Measurements from ENCODE around the gene CST5. TPM values are rescaled to one million over a fixed set of nuclear protein-coding genes. Genes with fewer than 3 reads are reported as not detected.
"Not testable (repeated sequence)": the region's sequence is repeated elsewhere in the genome, so short reads cannot be mapped to it uniquely, and the experiment has no call there.

Gene CST5
- total RNA-seq, 5 donors from 2014 or later (not counting 1 experiment from before 2014, with no cell fraction given), result not detected

- DNase-seq (no peak), ATAC-seq (replicated peaks in 1 of 4) (no peak)
- no peaks in the 10 kb centered on the region for H3K36me3 Mint-ChIP-seq
- no peak overlapping the region for H3K4me3 Mint-ChIP-seq
- peaks cover 0 to 5% of the 10 kb centered on the region in 2 donors for H3K27me3 Mint-ChIP-seq
- Histone ChIP-seq H3K27ac (ENCODE audit: low read length) (no peak overlapping the region), H3K9me3 (no peaks in the 10 kb centered on the region), H3K4me3 (ENCODE audit: control insufficient read depth in 1 of 2, extremely low read depth in 1 of 2, low read length in 1 of 2) (no peak overlapping the region), H3K4me1 (ENCODE audit: control insufficient read depth in 1 of 2, extremely low read depth in 1 of 2, insufficient read depth in 2 of 2, low read length in 2 of 2) (no peaks in the 10 kb centered on the region), H3K27me3 (replicated peaks in 1 of 2; ENCODE audit: control insufficient read depth in 2 of 2, extremely low read depth in 1 of 2, insufficient read depth in 2 of 2, low read length in 1 of 2) (peaks cover 0 to 5% of the 10 kb centered on the region in 2 experiments), H3K36me3 (ENCODE audit: control insufficient read depth in 2 of 2, extremely low read depth in 1 of 2, insufficient read depth in 1 of 2, low read length in 1 of 2) (no peaks in the 10 kb centered on the region)
- CTCF ChIA-PET, result no interaction called here
- POLR2A ChIA-PET, result no interaction called here
- no peaks in the 10 kb centered on the region for H3K4me1 Mint-ChIP-seq
- 88% methylated on average over 3 of the region's 5 CpGs for WGBS (ENCODE audit: insufficient coverage)
- H3K9me3 Mint-ChIP-seq, result no peaks in the 10 kb centered on the region
- no peak overlapping the region for H3K27ac Mint-ChIP-seq
Measured at GRCh38 chr20:23856226-23856625, 23.3 kb downstream of the CST5 start.

DNA sequence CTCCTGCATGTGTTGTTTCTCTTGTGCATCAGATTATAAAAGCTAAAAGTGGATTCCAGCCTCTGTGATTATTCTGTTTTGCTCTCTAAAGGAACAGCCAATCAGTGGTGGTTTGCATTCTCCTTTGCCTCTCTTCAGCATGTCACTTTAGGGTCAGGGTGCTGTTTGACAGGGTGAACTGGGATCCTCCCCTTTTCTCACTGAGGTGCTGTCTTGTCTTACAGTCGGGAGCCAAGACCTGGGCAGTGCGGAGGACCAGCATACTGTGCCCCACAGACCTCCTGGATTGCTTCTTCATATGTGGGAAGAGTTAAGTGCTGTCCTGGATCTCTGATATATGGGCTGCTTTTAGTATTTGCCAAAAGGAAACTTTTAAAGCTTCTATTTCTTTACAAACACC is 37.9 kb downstream of the CST5 start:
- ATAC-seq (replicated peaks in 1 of 4) (no peak), DNase-seq (no peak)
- H3K4me1 ChIP-seq (ENCODE audit: control insufficient read depth in 1 of 2, extremely low read depth in 1 of 2, insufficient read depth in 2 of 2, low read length in 2 of 2), result no peaks in the 10 kb centered on the region
- no peaks in the 10 kb centered on the region for H3K4me1 Mint-ChIP-seq
- peaks cover 4 to 12% (median 11%) of the 10 kb centered on the region in 3 donors for H3K9me3 Mint-ChIP-seq
- 40% methylated on average over 1 of the region's 2 CpGs for WGBS (ENCODE audit: insufficient coverage)
- POLR2A ChIA-PET, result no interaction called here
- no peaks in the 10 kb centered on the region for H3K36me3 ChIP-seq (ENCODE audit: control insufficient read depth in 2 of 2, extremely low read depth in 1 of 2, insufficient read depth in 1 of 2, low read length in 1 of 2)
- H3K27me3 Mint-ChIP-seq, result peaks cover 8 to 22% of the 10 kb centered on the region in 2 donors
- CTCF ChIA-PET, result no interaction called here
- H3K4me3 Mint-ChIP-seq, result no peak overlapping the region
- no peaks in the 10 kb centered on the region for H3K36me3 Mint-ChIP-seq
- H3K27ac Mint-ChIP-seq, result no peak overlapping the region
- H3K4me3 ChIP-seq (ENCODE audit: control insufficient read depth in 1 of 2, extremely low read depth in 1 of 2, low read length in 1 of 2), result no peak overlapping the region
- peaks cover 0 to 6% of the 10 kb centered on the region in 2 experiments for H3K27me3 ChIP-seq (replicated peaks in 1 of 2; ENCODE audit: control insufficient read depth in 2 of 2, extremely low read depth in 1 of 2, insufficient read depth in 2 of 2, low read length in 1 of 2)
- H3K9me3 ChIP-seq, result no peaks in the 10 kb centered on the region
- no peak overlapping the region for H3K27ac ChIP-seq (ENCODE audit: low read length)

- Histone ChIP-seq H3K4me3 (ENCODE audit: control insufficient read depth in 1 of 2, extremely low read depth in 1 of 2, low read length in 1 of 2) (no peak overlapping the region), H3K27me3 (replicated peaks in 1 of 2; ENCODE audit: control insufficient read depth in 2 of 2, extremely low read depth in 1 of 2, insufficient read depth in 2 of 2, low read length in 1 of 2) (peaks cover 0 to 8% of the 10 kb centered on the region in 2 experiments), H3K27ac (ENCODE audit: low read length) (no peak overlapping the region), H3K4me1 (ENCODE audit: control insufficient read depth in 1 of 2, extremely low read depth in 1 of 2, insufficient read depth in 2 of 2, low read length in 2 of 2) (no peaks in the 10 kb centered on the region), H3K9me3 (no peaks in the 10 kb centered on the region), H3K36me3 (ENCODE audit: control insufficient read depth in 2 of 2, extremely low read depth in 1 of 2, insufficient read depth in 1 of 2, low read length in 1 of 2) (no peaks in the 10 kb centered on the region)
- no peak overlapping the region for H3K27ac Mint-ChIP-seq
- H3K36me3 Mint-ChIP-seq, result no peaks in the 10 kb centered on the region
- no peak overlapping the region for H3K4me3 Mint-ChIP-seq
- H3K27me3 Mint-ChIP-seq, result peaks cover 9 to 18% of the 10 kb centered on the region in 2 donors
- H3K9me3 Mint-ChIP-seq, result peaks cover 4 to 12% (median 4%) of the 10 kb centered on the region in 3 donors
- peak in 1 of 35 experiments; percentile 73 for DNase-seq
- CTCF ChIA-PET, result no interaction called here
- no peak for ATAC-seq (replicated peaks in 1 of 4)
- peaks cover 0 to 4% (median 0%) of the 10 kb centered on the region in 3 donors for H3K4me1 Mint-ChIP-seq
- 15% methylated on average over 4 of the region's 4 CpGs for WGBS (ENCODE audit: insufficient coverage)
- POLR2A ChIA-PET, result no interaction called here
Measured at GRCh38 chr20:23835716-23836115, 43.8 kb downstream of the CST5 start.

- peaks cover 4 to 23% of the 10 kb centered on the region in 2 donors for H3K27me3 Mint-ChIP-seq
- CTCF ChIA-PET, result no interaction called here
- ATAC-seq (replicated peaks in 1 of 4) (no peak), DNase-seq (no peak)
- H3K27me3 ChIP-seq (replicated peaks in 1 of 2; ENCODE audit: control insufficient read depth in 2 of 2, extremely low read depth in 1 of 2, insufficient read depth in 2 of 2, low read length in 1 of 2), result peaks cover 0 to 19% of the 10 kb centered on the region in 2 experiments
- no peaks in the 10 kb centered on the region for H3K4me1 ChIP-seq (ENCODE audit: control insufficient read depth in 1 of 2, extremely low read depth in 1 of 2, insufficient read depth in 2 of 2, low read length in 2 of 2)
- no peaks in the 10 kb centered on the region for H3K9me3 ChIP-seq
- H3K27ac Mint-ChIP-seq, result no peak overlapping the region
- no peaks in the 10 kb centered on the region for H3K36me3 ChIP-seq (ENCODE audit: control insufficient read depth in 2 of 2, extremely low read depth in 1 of 2, insufficient read depth in 1 of 2, low read length in 1 of 2)
- H3K4me3 ChIP-seq (ENCODE audit: control insufficient read depth in 1 of 2, extremely low read depth in 1 of 2, low read length in 1 of 2), result no peak overlapping the region
- 43% methylated on average over 1 of the region's 3 CpGs for WGBS (ENCODE audit: insufficient coverage)
- POLR2A ChIA-PET, result no interaction called here
- no peak overlapping the region for H3K4me3 Mint-ChIP-seq
- H3K36me3 Mint-ChIP-seq, result no peaks in the 10 kb centered on the region
- no peak overlapping the region for H3K27ac ChIP-seq (ENCODE audit: low read length)
- H3K9me3 Mint-ChIP-seq, result no peaks in the 10 kb centered on the region
- H3K4me1 Mint-ChIP-seq, result peaks cover 0 to 4% (median 0%) of the 10 kb centered on the region in 3 donors
Measured at GRCh38 chr20:23832775-23833513, 46.6 kb downstream of the CST5 start.

DNA sequence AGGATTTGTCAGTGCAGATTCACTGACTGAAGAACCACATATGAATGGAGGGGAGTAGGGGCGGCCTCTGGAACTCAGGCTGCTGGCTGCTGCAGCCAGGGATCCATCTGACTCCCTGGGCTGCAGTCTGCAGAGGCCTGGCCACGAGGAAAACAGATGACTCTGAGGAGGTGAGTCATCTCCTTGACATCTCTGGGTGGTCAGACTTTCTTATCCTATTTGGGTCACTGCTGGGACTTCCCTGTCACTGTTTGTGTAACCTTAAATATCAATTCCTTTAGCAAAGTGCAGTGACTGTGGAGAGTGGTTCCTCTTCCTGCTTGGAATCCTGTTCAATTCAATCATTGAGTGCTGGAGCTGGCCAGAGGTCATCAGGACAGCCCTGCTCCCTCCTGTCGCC is 47.6 kb downstream of the CST5 start:
- H3K4me1 Mint-ChIP-seq; H3K9me3 ChIP-seq; POLR2A ChIA-PET; CTCF ChIA-PET; H3K4me3 ChIP-seq (ENCODE audit: control insufficient read depth in 1 of 2, extremely low read depth in 1 of 2, low read length in 1 of 2); ATAC-seq (replicated peaks in 1 of 4); H3K36me3 Mint-ChIP-seq; DNase-seq; H3K4me1 ChIP-seq (ENCODE audit: control insufficient read depth in 1 of 2, extremely low read depth in 1 of 2, insufficient read depth in 2 of 2, low read length in 2 of 2); H3K9me3 Mint-ChIP-seq; H3K4me3 Mint-ChIP-seq; H3K36me3 ChIP-seq (ENCODE audit: control insufficient read depth in 2 of 2, extremely low read depth in 1 of 2, insufficient read depth in 1 of 2, low read length in 1 of 2); H3K27ac Mint-ChIP-seq; H3K27ac ChIP-seq (ENCODE audit: low read length): not testable (repeated sequence)
- WGBS (ENCODE audit: insufficient coverage), result 33% methylated on average over 2 of the region's 3 CpGs
- H3K27me3 Mint-ChIP-seq, result peaks cover 0 to 24% of the 10 kb centered on the region in 2 donors
- peaks cover 0 to 19% of the 10 kb centered on the region in 2 experiments for H3K27me3 ChIP-seq (replicated peaks in 1 of 2; ENCODE audit: control insufficient read depth in 2 of 2, extremely low read depth in 1 of 2, insufficient read depth in 2 of 2, low read length in 1 of 2)

DNA sequence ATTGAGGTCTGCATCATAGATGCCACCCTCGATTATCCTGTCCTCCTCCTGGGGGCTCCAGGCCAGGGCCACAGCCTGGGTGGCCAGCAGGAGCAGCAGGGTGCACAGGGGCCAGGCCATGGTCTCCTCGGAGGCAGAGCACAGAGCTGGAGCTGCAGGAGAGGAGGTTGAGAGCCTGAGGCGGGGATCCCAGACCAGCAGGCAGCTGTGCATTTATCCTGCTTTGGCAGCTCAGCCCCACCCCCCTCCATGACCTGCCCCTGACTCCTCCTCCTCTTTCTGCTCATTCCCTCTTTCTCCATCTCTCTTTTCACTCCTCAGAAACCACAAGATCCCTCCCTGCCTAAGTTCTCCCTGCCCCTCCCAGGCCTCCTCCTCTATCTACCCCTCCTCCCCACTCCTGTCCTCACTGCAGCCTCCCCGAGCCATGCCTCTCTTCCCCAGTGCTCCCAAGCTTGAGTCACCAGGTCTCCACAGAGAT is 53.0 kb downstream of the CST5 start, which contains the start of gene CST2:
CST2 (minus strand) TSS at position 189 of the 481 bp plus-strand sequence; CDS start at position 120, 69 bp downstream.
- Mint-ChIP-seq H3K27ac (no peak within 1 kb of the TSS), H3K9me3 (no peaks in the 10 kb centered on the region), H3K36me3 (no peaks in the 10 kb centered on the region), H3K27me3 (peaks cover 5 to 17% of the 10 kb centered on the region in 2 donors), H3K4me3 (no peak within 1 kb of the TSS), H3K4me1 (no peaks in the 10 kb centered on the region)
- ATAC-seq (replicated peaks in 1 of 4), result no peak
- 69% methylated on average over 4 of the region's 4 CpGs for WGBS (ENCODE audit: insufficient coverage)
- DNase-seq, result no peak
- Histone ChIP-seq H3K27ac (ENCODE audit: low read length) (no peak within 1 kb of the TSS), H3K27me3 (replicated peaks in 1 of 2; ENCODE audit: control insufficient read depth in 2 of 2, extremely low read depth in 1 of 2, insufficient read depth in 2 of 2, low read length in 1 of 2) (peaks cover 0 to 17% of the 10 kb centered on the region in 2 experiments), H3K9me3 (no peaks in the 10 kb centered on the region), H3K36me3 (ENCODE audit: control insufficient read depth in 2 of 2, extremely low read depth in 1 of 2, insufficient read depth in 1 of 2, low read length in 1 of 2) (no peaks in the 10 kb centered on the region), H3K4me3 (ENCODE audit: control insufficient read depth in 1 of 2, extremely low read depth in 1 of 2, low read length in 1 of 2) (no peak within 1 kb of the TSS), H3K4me1 (ENCODE audit: control insufficient read depth in 1 of 2, extremely low read depth in 1 of 2, insufficient read depth in 2 of 2, low read length in 2 of 2) (no peaks in the 10 kb centered on the region)
- POLR2A ChIA-PET, result no interaction called here
- CTCF ChIA-PET, result no interaction called here
